Measurements from ENCODE around the gene RTEL1.

Gene RTEL1

GRCh38 chr20:63660622-63661021 lies 2.5 kb downstream of the RTEL1 start:
- no peaks in the 10 kb centered on the region for H3K9me3 ChIP-seq (ENCODE audit: low read depth, low read length)
- no peak for DNase-seq (ENCODE audit: low read depth, low spot score)
- H3K4me3 ChIP-seq: no peak overlapping the region
- no peak overlapping the region for H3K27ac ChIP-seq
- peaks cover 17% of the 10 kb centered on the region; the same call in 1 of the 2 replicates for H3K36me3 ChIP-seq (ENCODE audit: insufficient read depth, low read length)
- no peak for TF ChIP-seq EZH2 (IDR thresholded peaks at IDR 0.05)
- no peak for TF ChIP-seq POLR2AphosphoS5 (IDR thresholded peaks at IDR 0.05; ENCODE audit: borderline replicate concordance, low read depth, low read length)
- no peak for TF ChIP-seq FOXP2 (optimal IDR thresholded peaks at IDR 0.05; ENCODE audit: control extremely low read depth, extremely low read length, insufficient read depth)
- H3K9ac ChIP-seq (ENCODE audit: insufficient read length): no peak overlapping the region

- H3K9ac ChIP-seq (ENCODE audit: insufficient read length): no peak overlapping the region
- H3K9me3 ChIP-seq (ENCODE audit: low read depth, low read length): no peaks in the 10 kb centered on the region
- H3K27ac ChIP-seq: no peak overlapping the region
- no peak for DNase-seq (ENCODE audit: low read depth, low spot score)
- no peak overlapping the region for H3K4me3 ChIP-seq
- peaks cover 20% of the 10 kb centered on the region; the same call in 1 of the 2 replicates for H3K36me3 ChIP-seq (ENCODE audit: insufficient read depth, low read length)
- TF ChIP-seq POLR2AphosphoS5 (IDR thresholded peaks at IDR 0.05; ENCODE audit: borderline replicate concordance, low read depth, low read length): no peak
- TF ChIP-seq EZH2 (IDR thresholded peaks at IDR 0.05): no peak
Measured at GRCh38 chr20:63661108-63661507, 3.0 kb downstream of the RTEL1 start.

- H3K9me3 ChIP-seq (ENCODE audit: low read depth, low read length): no peaks in the 10 kb centered on the region
- TF ChIP-seq POLR2AphosphoS5 (IDR thresholded peaks at IDR 0.05; ENCODE audit: borderline replicate concordance, low read depth, low read length) (no peak), EZH2 (IDR thresholded peaks at IDR 0.05) (no peak), FOXP2 (optimal IDR thresholded peaks at IDR 0.05; ENCODE audit: control extremely low read depth, extremely low read length, insufficient read depth) (no peak)
- no peak overlapping the region for H3K4me3 ChIP-seq
- H3K9ac ChIP-seq (ENCODE audit: insufficient read length): no peak overlapping the region
- no peak for DNase-seq (ENCODE audit: low read depth, low spot score)
- peaks cover 24% of the 10 kb centered on the region for H3K36me3 ChIP-seq (ENCODE audit: insufficient read depth, low read length)
- no peak overlapping the region for H3K27ac ChIP-seq
Measured at GRCh38 chr20:63661959-63662812, 4.1 kb downstream of the RTEL1 start.

GRCh38 chr20:63662813-63663189 lies 4.7 kb downstream of the RTEL1 start:
- H3K4me3 ChIP-seq: no peak overlapping the region
- H3K9me3 ChIP-seq (ENCODE audit: low read depth, low read length): no peaks in the 10 kb centered on the region
- peaks cover 31% of the 10 kb centered on the region for H3K36me3 ChIP-seq (ENCODE audit: insufficient read depth, low read length)
- TF ChIP-seq POLR2AphosphoS5 (IDR thresholded peaks at IDR 0.05; ENCODE audit: borderline replicate concordance, low read depth, low read length): no peak
- TF ChIP-seq EZH2 (IDR thresholded peaks at IDR 0.05): no peak
- TF ChIP-seq FOXP2 (optimal IDR thresholded peaks at IDR 0.05; ENCODE audit: control extremely low read depth, extremely low read length, insufficient read depth): no peak
- DNase-seq (ENCODE audit: low read depth, low spot score): no peak
- H3K9ac ChIP-seq (ENCODE audit: insufficient read length): no peak overlapping the region
- H3K27ac ChIP-seq: no peak overlapping the region

GRCh38 chr20:63663332-63664066 lies 5.4 kb downstream of the RTEL1 start:
- Histone ChIP-seq H3K9me3 (ENCODE audit: low read depth, low read length) (no peaks in the 10 kb centered on the region), H3K4me3 (no peak overlapping the region), H3K27ac (no peak overlapping the region), H3K9ac (ENCODE audit: insufficient read length) (no peak overlapping the region), H3K36me3 (ENCODE audit: insufficient read depth, low read length) (peaks cover 38% of the 10 kb centered on the region)
- DNase-seq (ENCODE audit: low read depth, low spot score): no peak
- TF ChIP-seq POLR2AphosphoS5 (IDR thresholded peaks at IDR 0.05; ENCODE audit: borderline replicate concordance, low read depth, low read length): no peak
- TF ChIP-seq FOXP2 (optimal IDR thresholded peaks at IDR 0.05; ENCODE audit: control extremely low read depth, extremely low read length, insufficient read depth): no peak
- no peak for TF ChIP-seq EZH2 (IDR thresholded peaks at IDR 0.05)

GRCh38 chr20:63664143-63664851 lies 6.2 kb downstream of the RTEL1 start:
- Histone ChIP-seq H3K4me3 (no peak overlapping the region), H3K9ac (ENCODE audit: insufficient read length) (no peak overlapping the region), H3K36me3 (ENCODE audit: insufficient read depth, low read length) (peaks cover 42% of the 10 kb centered on the region), H3K9me3 (ENCODE audit: low read depth, low read length) (no peaks in the 10 kb centered on the region), H3K27ac (no peak overlapping the region)
- DNase-seq (ENCODE audit: low read depth, low spot score): no peak
- no peak for TF ChIP-seq FOXP2 (optimal IDR thresholded peaks at IDR 0.05; ENCODE audit: control extremely low read depth, extremely low read length, insufficient read depth)
- no peak for TF ChIP-seq EZH2 (IDR thresholded peaks at IDR 0.05)
- TF ChIP-seq POLR2AphosphoS5 (IDR thresholded peaks at IDR 0.05; ENCODE audit: borderline replicate concordance, low read depth, low read length): no peak

- DNase-seq (ENCODE audit: low read depth, low spot score): no peak
- no peak overlapping the region for H3K9ac ChIP-seq (ENCODE audit: insufficient read length)
- no peak overlapping the region for H3K27ac ChIP-seq
- TF ChIP-seq POLR2AphosphoS5 (IDR thresholded peaks at IDR 0.05; ENCODE audit: borderline replicate concordance, low read depth, low read length) (no peak), FOXP2 (optimal IDR thresholded peaks at IDR 0.05; ENCODE audit: control extremely low read depth, extremely low read length, insufficient read depth) (no peak), EZH2 (IDR thresholded peaks at IDR 0.05) (no peak)
- H3K9me3 ChIP-seq (ENCODE audit: low read depth, low read length): no peaks in the 10 kb centered on the region
- H3K4me3 ChIP-seq: no peak overlapping the region
- peaks cover 42% of the 10 kb centered on the region for H3K36me3 ChIP-seq (ENCODE audit: insufficient read depth, low read length)
Measured at GRCh38 chr20:63664861-63665594, 6.9 kb downstream of the RTEL1 start.
